HG02759 (cell line): ENCODE results near the gene MPV17.
"Not testable (repeated sequence)": the region's sequence is repeated elsewhere in the genome, so short reads cannot be mapped to it uniquely, and the experiment has no call there.

Experiments
- ATAC-seq: cut with Tn5 transposase; IDR thresholded peaks from one replicate; pipeline ENCODE4 v1.9.1; 2021; ENCODE audit warnings: mild to moderate bottlenecking, moderate library complexity; ENCODE audit not compliant: unreplicated experiment

The MPV17 gene

DNA sequence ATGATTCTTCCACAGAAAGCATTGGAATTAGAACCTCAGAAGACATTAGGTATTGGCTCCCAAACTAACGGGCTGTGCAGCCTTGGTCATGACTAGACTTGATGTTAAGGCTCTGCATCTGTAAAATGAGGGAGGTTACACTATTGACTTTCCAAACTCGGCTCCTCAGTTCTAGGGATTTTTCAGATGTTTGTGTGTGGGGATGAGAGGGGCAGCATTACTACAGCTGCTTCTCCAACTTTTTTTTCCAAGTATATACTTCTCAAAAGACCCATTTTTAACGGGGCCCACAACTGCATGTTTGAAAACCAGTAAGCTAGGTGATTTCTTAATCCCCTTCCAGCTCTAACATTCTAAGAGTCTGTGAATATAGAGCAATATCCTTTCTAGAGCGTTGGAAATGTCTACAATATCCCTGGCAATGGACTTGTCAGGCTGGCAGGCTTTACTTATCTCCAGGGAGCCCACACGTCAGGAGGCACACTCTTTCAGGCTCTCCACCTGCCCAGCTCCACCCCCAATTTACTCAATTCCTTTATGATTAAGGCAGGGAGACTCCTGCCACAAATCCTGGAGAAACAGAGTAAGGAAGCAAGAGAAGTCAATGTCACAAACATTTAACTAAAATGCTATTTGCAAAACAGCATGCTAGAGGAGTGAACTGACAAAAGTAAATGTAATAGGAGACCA, 844 bp upstream of the MPV17 start:
- ATAC-seq = no peak

DNA sequence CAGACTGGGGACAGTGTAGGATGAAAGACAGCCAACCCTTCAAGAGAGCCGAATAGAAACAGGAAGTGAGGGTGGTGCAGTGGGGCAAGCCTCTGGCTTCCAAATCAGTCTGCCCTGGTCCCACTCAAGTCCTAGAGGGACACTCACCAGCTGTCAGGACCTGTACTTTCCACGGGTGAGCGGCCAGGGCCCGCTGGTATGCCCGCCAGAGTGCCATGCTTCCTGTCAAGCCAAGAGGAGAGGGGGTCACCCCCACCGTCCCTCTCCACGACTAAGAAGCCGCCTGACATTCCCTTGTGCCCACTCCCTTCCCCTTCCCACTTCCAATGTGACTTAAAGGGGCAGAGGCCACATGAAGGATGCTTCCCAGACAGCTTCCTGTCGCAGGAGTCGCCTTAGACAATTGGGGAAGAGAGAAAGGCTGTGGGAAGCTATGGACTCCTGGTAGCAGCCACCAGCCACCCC, 564 bp downstream of the MPV17 start:
- ATAC-seq = no peak

DNA sequence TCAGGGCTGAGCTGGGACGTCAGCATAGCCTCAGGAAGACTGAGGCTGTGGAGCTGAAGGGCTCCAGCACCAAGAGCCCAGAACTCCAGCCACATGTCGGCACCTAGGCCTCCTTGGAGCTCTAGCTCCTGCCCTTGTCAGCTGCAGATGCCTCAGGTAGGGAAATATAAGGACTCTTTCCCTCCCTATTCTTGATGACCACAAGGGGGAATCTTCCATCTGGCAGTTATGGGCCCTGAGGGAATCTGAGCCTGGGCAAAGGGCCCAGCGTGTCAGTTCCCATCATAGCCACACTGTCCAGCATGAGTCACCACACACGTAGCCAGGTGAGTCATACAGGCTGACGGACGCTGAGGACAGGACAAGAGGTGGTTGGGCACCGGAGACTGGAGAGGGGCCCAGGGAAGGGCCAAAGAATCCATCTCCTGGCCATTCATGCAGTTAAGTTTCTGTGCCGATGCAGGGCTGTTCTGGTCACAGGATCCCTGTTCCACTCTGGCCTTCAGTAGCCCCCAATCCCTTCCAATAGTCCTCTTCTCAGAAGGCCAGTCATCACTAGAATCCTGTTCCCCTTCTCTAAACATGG, 1.8 kb downstream of the MPV17 start:
- ATAC-seq = no peak

DNA sequence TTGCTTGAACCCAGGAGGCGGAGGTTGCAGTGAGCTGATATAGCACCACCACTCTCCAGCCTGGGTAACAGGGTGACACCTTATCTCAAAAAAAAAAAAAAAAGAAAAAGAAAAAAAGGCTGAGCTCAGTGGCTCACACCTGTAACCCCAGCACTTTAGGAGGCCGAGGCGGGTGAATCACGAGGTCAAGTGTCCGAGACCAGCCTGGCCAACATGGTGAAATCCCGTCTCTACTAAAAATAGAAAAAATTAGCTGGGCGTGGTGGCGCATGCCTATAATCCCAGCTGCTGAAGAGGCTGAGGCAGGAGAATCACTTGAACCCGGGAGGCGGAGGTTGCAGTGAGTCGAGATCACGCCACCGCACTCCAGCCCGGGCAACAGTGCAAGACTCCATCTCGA, 3.1 kb downstream of the MPV17 start:
- not testable (repeated sequence) for ATAC-seq

DNA sequence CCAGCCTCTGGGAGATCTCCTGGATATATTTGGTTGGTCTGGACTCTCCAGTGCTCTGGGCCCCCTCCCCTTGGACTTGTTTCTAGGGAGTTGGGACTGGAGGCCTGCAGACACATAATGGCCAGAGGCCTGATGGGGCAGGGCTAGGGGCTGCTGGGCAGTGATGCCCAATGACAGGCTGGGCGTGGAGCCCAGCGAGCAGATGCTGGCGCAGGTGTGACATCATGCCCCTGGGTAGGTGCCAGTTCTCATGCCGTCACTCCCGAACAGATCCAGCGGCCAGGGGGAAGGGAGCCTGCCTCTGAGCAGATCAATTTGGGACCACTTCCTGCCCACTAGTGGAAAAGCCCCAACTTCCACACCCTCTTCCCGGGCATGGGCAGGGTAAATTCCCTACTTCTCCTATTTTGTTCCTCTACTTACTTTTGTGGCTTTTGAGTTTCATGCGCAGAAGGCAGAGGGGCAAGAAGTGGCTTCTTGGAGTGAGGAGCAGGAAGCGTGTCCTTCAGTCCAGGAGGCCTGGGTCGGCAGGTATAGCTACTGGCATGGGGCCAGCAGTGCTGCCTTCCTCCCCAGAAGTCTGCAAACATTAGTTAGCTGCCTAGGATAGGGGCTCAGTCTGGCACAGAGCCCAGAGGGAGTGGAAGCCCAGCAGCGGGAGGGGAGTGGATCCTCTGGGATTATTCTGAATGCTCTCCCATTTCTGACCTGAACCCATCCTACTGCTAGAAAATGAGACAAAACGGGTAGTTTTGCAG, 6.1 kb downstream of the MPV17 start:
- no peak for ATAC-seq

DNA sequence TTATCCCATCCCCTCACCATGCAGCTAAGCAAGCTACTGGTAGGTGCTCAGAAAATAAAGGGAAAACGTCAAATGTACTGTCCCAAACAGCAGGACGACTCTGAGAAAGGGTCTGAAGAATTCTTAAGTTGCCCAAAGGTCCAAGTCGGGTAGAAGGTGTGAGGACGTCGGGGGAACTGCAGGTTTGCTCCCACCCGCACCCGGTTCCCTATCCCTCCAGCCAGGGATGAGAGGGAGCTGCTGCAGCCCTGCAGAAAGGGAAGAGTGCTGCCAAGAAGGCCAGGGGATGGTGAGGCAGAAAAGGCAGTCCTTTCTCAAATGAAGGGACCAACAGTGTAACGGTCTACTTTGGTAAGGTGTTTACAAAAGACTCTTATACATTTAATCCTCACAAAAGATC, 7.8 kb downstream of the MPV17 start:
- no peak for ATAC-seq

DNA sequence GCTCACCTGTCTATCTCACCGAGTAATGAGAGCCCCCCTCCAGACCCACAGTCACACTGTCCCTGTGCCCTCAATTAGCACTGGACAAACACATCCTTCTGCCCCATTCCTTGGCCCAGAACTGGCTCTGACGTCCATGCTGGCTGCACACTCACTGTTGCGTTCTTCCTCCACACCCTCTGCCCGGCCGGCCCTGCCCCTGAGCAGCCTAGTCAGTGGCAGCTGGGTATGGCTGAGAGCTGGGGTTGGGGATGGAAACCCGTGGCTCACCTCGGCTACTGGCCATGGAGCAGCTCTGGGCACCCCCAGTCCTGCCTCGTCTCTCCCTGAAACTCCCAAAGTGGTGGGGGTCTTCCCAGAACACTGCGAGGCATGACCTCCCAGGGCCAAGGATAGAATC, 8.2 kb downstream of the MPV17 start:
- ATAC-seq = no peak

DNA sequence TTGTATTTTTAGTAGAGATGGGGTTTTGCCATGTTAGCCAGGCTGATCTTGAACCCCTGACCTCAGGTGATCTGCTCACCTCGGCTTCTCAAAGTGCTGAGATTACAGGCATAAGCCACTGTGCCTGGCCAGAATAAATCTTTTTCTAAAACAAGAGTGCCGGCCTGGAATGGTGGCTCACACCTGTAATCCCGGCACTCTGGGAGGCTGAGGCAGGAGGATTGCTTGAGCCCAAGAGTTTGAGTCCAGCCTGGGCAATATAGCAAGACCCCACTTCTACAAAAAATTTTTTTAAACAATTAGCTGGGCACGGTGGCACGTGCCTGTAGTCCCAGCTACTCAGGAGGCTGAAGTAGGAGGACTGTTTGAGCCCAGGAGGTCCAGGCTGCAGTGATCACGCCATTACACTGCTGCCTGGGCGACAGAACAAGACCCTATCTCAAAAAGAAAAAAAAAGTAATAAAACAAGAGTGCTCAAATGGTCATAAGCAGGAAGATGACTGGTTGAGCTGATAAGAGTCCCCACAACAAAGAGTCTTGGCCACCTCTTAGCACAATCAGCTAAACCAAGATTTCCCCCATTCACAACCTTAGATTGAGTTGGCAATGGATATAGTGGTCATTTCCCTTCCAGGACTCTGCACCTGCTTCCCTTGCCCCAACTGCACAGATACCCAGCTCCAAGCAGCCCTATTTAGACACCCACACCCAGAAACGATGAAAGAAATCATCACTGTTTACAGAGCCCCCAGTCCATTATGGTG, 8.8 kb downstream of the MPV17 start:
- ATAC-seq = no peak

DNA sequence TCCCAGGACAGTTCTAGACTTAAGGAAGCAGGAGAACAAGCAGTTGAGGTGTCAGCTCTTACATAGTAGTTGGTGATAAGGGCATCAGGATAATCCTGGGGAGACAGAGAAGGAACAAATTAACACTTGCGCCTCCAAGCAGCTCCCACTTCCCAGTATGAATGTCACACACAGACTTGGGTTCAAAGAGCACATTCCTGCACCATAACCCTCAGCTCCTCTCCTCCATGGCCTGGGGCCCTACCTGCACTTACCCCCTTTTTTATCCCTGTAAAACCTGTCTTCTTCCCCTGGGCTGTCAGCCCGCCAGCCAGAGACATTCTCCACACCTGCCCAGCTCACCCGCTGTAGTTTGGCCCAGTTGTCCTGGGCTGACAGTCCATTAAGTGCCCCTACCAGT, 10.7 kb downstream of the MPV17 start:
- ATAC-seq = no peak

DNA sequence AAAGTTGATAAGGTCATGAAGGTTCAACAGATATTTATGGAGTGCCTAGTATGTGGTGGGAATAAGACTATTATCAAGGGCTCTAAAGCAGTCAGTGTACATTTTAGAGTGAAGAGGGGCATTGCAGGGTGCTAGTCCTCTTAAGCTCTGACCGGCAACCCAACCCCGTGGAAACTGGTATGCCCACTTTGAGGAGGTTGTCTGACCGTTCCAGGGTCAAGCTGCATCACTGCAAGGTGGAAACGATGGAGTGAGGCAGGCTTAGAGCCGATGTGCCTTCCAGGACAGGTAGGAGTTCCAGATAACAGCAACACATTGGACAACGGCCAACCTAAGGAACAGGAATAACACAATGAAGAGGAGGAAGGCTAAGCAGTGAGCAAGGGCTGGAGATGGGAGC, 13.2 kb downstream of the MPV17 start:
- no peak for ATAC-seq

DNA sequence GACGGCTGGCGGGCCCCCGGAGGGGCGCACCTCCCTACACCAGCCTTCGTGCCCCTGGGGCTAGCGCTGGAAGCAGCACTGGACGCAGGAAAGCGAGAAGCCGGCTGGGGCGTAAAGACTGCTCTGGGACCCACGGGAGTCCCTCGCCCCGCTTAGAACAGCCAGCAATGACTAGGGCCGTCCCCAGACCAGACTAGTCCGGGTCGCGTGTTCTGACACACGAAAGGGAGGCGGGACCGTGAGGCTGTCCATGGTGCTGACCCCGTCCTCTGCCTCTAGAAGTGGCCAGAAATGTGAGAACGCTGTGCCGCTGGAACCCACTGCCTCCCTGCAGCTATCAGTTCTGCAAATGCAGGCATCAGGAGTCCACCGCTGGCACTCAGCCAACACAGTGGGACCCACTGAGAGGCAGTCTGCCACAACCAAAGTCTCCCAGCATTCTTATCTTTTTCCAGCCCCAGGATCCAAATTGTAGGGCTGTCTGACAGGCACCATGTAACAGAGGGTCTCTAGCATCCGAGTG, 14.5 kb downstream of the MPV17 start, which contains the start of gene UCN:
Gene UCN, minus strand, starts transcription at position 87 of the 523 bp plus-strand sequence. CDS start 550 bp downstream, outside the sequence.
- ATAC-seq = no peak

DNA sequence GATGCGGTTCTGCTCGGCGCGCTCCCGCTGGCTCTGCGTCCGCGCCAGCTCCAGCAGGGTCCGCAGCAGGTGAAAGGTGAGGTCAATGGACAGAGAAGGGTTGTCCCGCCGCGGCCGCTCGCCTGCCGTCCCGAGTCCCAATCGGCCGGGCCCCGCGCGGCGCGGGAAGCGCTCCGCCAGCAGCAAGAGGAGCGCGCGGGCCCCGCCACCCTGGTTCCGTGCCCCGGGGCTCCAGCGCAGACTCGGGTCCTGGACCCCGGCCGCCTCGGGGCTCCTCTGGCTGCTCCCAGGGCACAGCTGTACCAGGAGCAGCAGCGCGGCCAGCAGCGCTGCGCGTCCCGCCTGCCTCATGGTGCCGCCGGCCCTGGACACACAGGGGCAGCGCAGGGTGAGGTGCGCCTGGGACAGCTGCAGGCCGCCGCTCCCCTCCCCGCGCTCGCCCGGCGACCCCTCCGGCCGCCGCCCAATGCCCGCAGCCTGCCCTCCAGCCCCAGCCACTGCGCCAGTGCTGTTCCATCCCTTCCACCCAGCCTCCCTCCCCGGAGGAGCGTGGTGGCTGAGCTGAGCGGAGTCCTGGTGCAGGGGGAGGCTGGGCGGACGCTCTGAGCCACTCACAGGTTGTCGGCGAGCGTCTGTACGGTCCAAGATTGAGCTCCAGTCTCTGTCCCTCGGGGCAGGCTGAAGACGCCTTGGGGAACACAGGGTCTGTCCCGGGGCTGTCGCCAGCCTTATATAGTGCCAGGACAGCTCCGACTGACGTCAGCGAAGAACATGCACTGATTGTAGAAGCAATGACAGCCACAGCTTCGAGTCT, 15.1 kb downstream of the MPV17 start:
- ATAC-seq = no peak

DNA sequence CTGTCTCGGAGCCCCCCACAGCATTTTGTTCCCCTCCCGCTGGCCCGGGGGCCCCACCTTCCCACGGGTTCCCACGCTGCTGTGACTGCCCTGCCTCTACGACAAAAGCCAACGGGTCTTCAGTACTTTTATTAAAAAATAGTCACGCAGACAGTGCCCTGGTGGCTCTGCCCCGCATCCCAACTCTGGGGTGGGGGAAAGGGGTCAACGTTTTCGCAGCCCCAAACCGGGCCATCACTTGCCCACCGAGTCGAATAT, 15.7 kb downstream of the MPV17 start:
- no peak for ATAC-seq

DNA sequence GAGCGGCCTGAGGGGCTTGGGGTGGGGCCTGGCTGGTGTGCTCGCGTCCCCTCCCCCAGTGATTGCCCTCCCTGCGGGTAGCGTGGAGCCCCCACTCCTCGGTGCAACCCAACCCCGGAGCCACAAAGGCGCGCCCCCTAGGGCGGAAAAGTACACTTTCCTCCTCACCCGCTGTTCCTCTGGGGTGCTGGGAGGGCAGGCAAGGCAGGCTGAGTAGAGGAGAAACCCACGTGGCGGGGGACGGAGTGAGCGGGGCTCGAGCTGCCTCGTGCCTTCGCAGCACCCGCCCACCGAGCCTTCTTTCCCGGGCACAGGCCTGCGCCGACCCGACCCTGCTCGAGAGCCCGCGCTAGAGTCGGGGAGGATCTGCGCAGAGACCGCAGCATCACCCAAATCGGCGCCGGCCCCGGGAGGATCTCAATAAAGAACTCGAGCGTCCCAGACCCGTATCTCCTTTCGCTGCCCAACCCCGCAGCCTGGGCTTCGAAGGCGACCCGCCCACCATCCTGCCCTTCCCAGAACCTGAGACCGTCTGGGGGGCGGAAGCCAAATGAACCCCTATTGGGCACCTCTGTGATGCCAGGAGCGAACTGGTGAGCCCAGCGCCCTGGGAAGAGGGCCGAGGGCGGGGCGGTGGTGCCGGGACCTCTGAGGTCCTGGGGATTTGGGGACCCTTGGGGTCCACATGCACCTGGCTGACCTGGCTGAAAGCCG, 16.2 kb downstream of the MPV17 start:
- ATAC-seq = no peak

DNA sequence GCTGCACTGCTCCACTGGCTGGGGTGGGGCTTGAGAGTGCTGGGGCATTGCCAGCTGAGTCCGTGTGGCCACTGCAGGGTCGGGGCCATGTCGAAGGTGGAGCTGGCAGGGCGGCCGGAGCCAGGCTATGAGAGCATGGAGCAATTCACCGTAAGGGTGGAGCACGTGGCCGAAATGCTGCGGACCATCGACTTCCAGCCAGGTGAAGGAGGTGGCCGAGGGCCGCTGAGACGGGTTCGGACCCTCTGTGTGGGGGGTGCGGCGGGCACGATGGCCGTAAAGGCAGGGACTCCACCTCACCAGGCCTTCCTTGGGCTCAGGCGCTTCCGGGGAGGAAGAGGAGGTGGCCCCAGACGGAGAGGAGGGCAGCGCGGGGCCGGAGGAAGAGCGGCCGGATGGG, 16.8 kb downstream of the MPV17 start:
- no peak for ATAC-seq

DNA sequence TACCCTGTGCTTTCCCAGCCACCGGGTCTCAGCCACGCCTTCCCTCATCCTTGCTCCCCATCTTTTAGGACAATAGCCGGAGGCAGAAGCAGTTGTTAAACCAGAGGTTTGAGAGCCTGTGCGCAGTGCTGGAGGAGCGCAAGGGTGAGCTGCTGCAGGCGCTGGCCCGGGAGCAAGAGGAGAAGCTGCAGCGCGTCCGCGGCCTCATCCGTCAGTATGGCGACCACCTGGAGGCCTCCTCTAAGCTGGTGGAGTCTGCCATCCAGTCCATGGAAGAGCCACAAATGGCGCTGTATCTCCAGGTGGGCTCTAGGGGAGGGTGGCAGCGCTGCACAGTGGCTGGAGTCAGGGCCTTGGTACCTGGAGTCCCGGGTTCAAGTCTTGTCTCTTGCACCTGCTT, 17.4 kb downstream of the MPV17 start:
- ATAC-seq = no peak

DNA sequence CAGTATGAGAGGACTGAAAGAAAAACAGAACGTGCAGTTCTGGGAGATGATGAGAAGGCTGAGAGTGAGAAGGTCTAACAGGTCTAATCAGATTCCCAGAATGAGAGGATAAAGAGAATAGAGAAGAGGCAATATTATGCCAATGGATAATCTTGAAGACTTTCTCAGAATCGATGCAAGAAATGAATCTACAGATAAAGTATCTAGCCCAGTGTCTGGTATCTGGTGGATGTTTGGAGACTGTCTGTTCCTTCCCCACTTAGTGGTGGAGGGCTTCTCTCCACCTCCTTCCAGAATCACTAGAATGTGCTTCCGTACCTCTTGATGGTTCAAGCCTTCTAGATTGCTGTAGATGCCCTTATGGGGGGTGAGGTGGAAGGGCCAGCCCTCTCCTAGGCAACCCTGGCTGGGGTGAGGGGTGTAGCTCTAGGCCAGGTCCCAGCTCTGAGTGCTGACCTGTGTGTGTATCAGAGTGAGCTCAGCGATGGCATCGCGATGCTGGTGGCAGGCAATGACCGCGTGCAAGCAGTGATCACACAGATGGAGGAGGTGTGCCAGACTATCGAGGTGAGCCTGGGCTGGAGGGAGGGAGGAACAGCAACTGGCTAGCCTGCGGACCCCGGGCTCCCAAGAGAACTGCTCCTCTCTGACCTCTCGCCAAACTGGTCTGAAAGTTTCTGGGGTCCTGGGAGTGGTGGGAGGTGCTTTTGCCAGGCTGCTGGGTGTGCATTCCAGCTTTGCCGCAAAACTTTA, 18.2 kb downstream of the MPV17 start:
- no peak for ATAC-seq

DNA sequence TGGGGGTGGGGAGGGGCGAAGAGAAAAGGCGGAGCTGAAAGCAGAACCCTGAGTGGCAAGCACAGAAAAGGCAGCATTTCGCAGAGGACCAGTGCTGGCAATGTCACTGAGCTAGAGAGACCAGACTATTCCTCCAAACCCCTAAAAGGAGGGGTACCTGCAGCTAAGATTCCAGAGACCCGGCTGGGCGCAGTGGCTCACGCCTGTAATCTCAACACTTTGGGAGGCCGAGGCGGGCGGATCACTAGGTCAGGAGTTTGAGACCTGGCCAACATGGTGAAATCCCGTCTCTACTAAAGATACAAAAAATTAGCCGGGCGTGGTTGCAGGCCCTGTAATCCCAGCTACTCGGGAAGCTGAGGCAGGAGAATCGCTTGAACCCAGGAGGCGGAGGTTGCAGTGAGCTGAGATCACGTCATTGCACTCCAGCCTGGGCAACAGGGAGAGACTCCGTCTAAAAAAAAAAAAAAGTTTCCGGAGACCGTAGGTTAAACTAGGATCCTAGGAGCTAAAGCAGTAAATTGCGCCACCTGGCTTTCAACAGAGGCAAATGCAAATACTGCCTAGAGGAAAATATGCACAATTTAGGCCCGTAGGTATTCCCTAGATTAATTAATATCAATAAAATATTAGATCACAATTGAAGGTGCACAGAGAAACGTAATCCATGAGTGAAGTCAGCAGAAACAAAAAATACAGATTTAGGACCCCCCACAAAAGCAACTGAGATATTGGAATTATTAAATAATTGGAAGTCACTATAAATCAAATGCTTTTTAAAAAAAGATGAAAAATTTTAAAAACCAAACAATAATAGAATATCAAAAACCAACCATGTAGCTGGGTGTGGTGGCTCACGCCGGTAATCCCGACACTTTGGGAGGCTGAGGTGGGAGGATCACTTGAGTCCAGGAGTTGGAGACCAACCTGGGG, 19.5 kb downstream of the MPV17 start:
- no peak for ATAC-seq
